Natural killer cell treated with Interleukin-12 subunit alpha and Interleukin-12 subunit beta and Interleukin-15 and Interleukin-18, amount 100 ng/mL, for 72 hours (primary cell): ENCODE measurements around the gene SDK1. TPM values are rescaled to one million over a fixed set of nuclear protein-coding genes. Genes with fewer than 3 reads are reported as not detected.
"Not testable (repeated sequence)": the region's sequence is repeated elsewhere in the genome, so short reads cannot be mapped to it uniquely, and the experiment has no call there.

Experiments
- ATAC-seq, 2 donors: fragments of 150-1000 bp; cut with Tn5 transposase in 1 of 2; sonication (Bioruptor Pico), chemical (Tn5 transposase) in 1 of 2; 2 replicates each; pipeline ENCODE4 v1.10.0; 2021
- DNase-seq: peaks from one replicate; pipeline ENCODE4 v3.0.0; 2022; ENCODE audit warnings: low spot score
- H3K27ac Mint-ChIP-seq, 2 donors: 1 replicate in 1 of 2; 2 replicates in 1 of 2; pipeline ENCODE4 v1.8.0; 2022; ENCODE audit warnings: mixed read lengths in 2 of 2, mild to moderate bottlenecking in 1 of 2, moderate library complexity in 1 of 2
- H3K27me3 Mint-ChIP-seq, 2 donors: 1 replicate in 1 of 2; 2 replicates in 1 of 2; pipeline ENCODE4 v1.8.0; 2022; ENCODE audit warnings: mixed read lengths in 2 of 2
- H3K36me3 Mint-ChIP-seq: one replicate; pipeline ENCODE4 v1.8.0; 2022; ENCODE audit warnings: mixed read lengths
- H3K4me1 Mint-ChIP-seq, 2 donors: 1 replicate in 1 of 2; 2 replicates in 1 of 2; pipeline ENCODE4 v1.8.0; 2022; ENCODE audit warnings: low read depth in 2 of 2, mixed read lengths in 2 of 2, mild to moderate bottlenecking in 1 of 2
- H3K4me3 Mint-ChIP-seq: one replicate; pipeline ENCODE4 v1.8.0; 2022; ENCODE audit warnings: mixed read lengths
- H3K9me3 Mint-ChIP-seq: 2 replicates; pipeline ENCODE4 v1.8.0; 2022; ENCODE audit warnings: mixed read lengths
- total RNA-seq, 2 donors: library from RNA; stranded (reverse); gene quantifications; one replicate each; pipeline ENCODE4 v1.2.3, GENCODE V29; 2022

SDK1 gene
- total RNA-seq, 2 donors from 2014 or later: 0.20 to 0.40 TPM

GRCh38 chr7:4233621-4234497 lies 932.8 kb downstream of the SDK1 start:
- no peak overlapping the region for H3K27ac Mint-ChIP-seq
- no peaks in the 10 kb centered on the region for H3K4me1 Mint-ChIP-seq
- no peak for DNase-seq
- H3K27me3 Mint-ChIP-seq: peaks cover 6 to 11% of the 10 kb centered on the region in 2 donors
- H3K4me3 Mint-ChIP-seq: no peak overlapping the region
- H3K36me3 Mint-ChIP-seq: no peaks in the 10 kb centered on the region
- no peaks in the 10 kb centered on the region for H3K9me3 Mint-ChIP-seq
- no peak for ATAC-seq

GRCh38 chr7:4234498-4234855 lies 933.4 kb downstream of the SDK1 start:
- Mint-ChIP-seq H3K36me3 (no peaks in the 10 kb centered on the region), H3K9me3 (no peaks in the 10 kb centered on the region), H3K27me3 (peaks cover 6 to 11% of the 10 kb centered on the region in 2 donors), H3K4me3 (no peak overlapping the region), H3K27ac (no peak overlapping the region), H3K4me1 (no peaks in the 10 kb centered on the region)
- DNase-seq (no peak), ATAC-seq (no peak)

GRCh38 chr7:4234886-4235285 lies 933.8 kb downstream of the SDK1 start:
- H3K36me3 Mint-ChIP-seq: no peaks in the 10 kb centered on the region
- no peak overlapping the region for H3K4me3 Mint-ChIP-seq
- no peak overlapping the region for H3K27ac Mint-ChIP-seq
- H3K4me1 Mint-ChIP-seq: no peaks in the 10 kb centered on the region
- DNase-seq (no peak), ATAC-seq (no peak)
- H3K9me3 Mint-ChIP-seq: no peaks in the 10 kb centered on the region
- H3K27me3 Mint-ChIP-seq: peaks cover 6 to 9% of the 10 kb centered on the region in 2 donors

GRCh38 chr7:4235596-4235995 lies 934.5 kb downstream of the SDK1 start:
- H3K9me3 Mint-ChIP-seq: no peaks in the 10 kb centered on the region
- ATAC-seq: no peak
- no peak overlapping the region for H3K4me3 Mint-ChIP-seq
- no peaks in the 10 kb centered on the region for H3K36me3 Mint-ChIP-seq
- peaks cover 0 to 2% of the 10 kb centered on the region in 2 donors for H3K27me3 Mint-ChIP-seq
- DNase-seq: no peak
- no peak overlapping the region for H3K27ac Mint-ChIP-seq
- H3K4me1 Mint-ChIP-seq: peaks cover 0 to 4% of the 10 kb centered on the region in 2 donors

- H3K36me3 Mint-ChIP-seq: no peaks in the 10 kb centered on the region
- H3K27me3 Mint-ChIP-seq: no peaks in the 10 kb centered on the region
- DNase-seq: no peak
- H3K9me3 Mint-ChIP-seq: no peaks in the 10 kb centered on the region
- no peak overlapping the region for H3K4me3 Mint-ChIP-seq
- H3K27ac Mint-ChIP-seq: no peak overlapping the region
- H3K4me1 Mint-ChIP-seq: peaks cover 0 to 6% of the 10 kb centered on the region in 2 donors
- ATAC-seq: no peak
Measured at GRCh38 chr7:4236389-4236788, 935.3 kb downstream of the SDK1 start.

- not testable (repeated sequence) for H3K4me1 Mint-ChIP-seq, H3K4me3 Mint-ChIP-seq, H3K27ac Mint-ChIP-seq, H3K36me3 Mint-ChIP-seq, H3K9me3 Mint-ChIP-seq, ATAC-seq, DNase-seq, H3K27me3 Mint-ChIP-seq
Measured at GRCh38 chr7:4236873-4237272, 935.8 kb downstream of the SDK1 start.

GRCh38 chr7:4237296-4238235 lies 936.5 kb downstream of the SDK1 start:
- Mint-ChIP-seq H3K27ac (no peak overlapping the region), H3K27me3 (no peaks in the 10 kb centered on the region), H3K4me3 (no peak overlapping the region), H3K9me3 (no peaks in the 10 kb centered on the region), H3K4me1 (peaks cover 0 to 6% of the 10 kb centered on the region in 2 donors), H3K36me3 (no peaks in the 10 kb centered on the region)
- ATAC-seq (no peak), DNase-seq (no peak)

GRCh38 chr7:4238861-4239260 lies 937.8 kb downstream of the SDK1 start:
- Mint-ChIP-seq H3K27ac (no peak overlapping the region), H3K4me1 (peaks cover 0 to 6% of the 10 kb centered on the region in 2 donors), H3K27me3 (no peaks in the 10 kb centered on the region), H3K9me3 (no peaks in the 10 kb centered on the region), H3K36me3 (no peaks in the 10 kb centered on the region), H3K4me3 (no peak overlapping the region)
- ATAC-seq (no peak), DNase-seq (no peak)

GRCh38 chr7:4240042-4240441 lies 939.0 kb downstream of the SDK1 start:
- Mint-ChIP-seq H3K36me3 (no peaks in the 10 kb centered on the region), H3K4me1 (peaks cover 0 to 6% of the 10 kb centered on the region in 2 donors), H3K27ac (no peak overlapping the region), H3K27me3 (no peaks in the 10 kb centered on the region), H3K4me3 (no peak overlapping the region), H3K9me3 (no peaks in the 10 kb centered on the region)
- ATAC-seq (no peak), DNase-seq (no peak)

- H3K27ac Mint-ChIP-seq: no peak overlapping the region
- peaks cover 0 to 6% of the 10 kb centered on the region in 2 donors for H3K4me1 Mint-ChIP-seq
- no peak for ATAC-seq
- no peaks in the 10 kb centered on the region for H3K36me3 Mint-ChIP-seq
- H3K4me3 Mint-ChIP-seq: no peak overlapping the region
- no peaks in the 10 kb centered on the region for H3K27me3 Mint-ChIP-seq
- H3K9me3 Mint-ChIP-seq: no peaks in the 10 kb centered on the region
- no peak for DNase-seq
Measured at GRCh38 chr7:4240520-4241303, 939.7 kb downstream of the SDK1 start.

- Mint-ChIP-seq H3K36me3 (no peaks in the 10 kb centered on the region), H3K4me1 (peaks cover 0 to 6% of the 10 kb centered on the region in 2 donors), H3K4me3 (no peak overlapping the region), H3K27me3 (no peaks in the 10 kb centered on the region), H3K27ac (no peak overlapping the region), H3K9me3 (no peaks in the 10 kb centered on the region)
- no peak for ATAC-seq
- DNase-seq: no peak
Measured at GRCh38 chr7:4241304-4241612, 940.2 kb downstream of the SDK1 start.

- DNase-seq: no peak
- peak in 1 of 2 donors; percentile 20 for ATAC-seq
- Mint-ChIP-seq H3K27me3 (no peaks in the 10 kb centered on the region), H3K4me1 (peaks cover 0 to 6% of the 10 kb centered on the region in 2 donors), H3K9me3 (no peaks in the 10 kb centered on the region), H3K36me3 (no peaks in the 10 kb centered on the region), H3K27ac (no peak overlapping the region), H3K4me3 (no peak overlapping the region)
Measured at GRCh38 chr7:4241791-4242190, 940.7 kb downstream of the SDK1 start.

GRCh38 chr7:4242706-4243105 lies 941.7 kb downstream of the SDK1 start:
- Mint-ChIP-seq H3K9me3 (no peaks in the 10 kb centered on the region), H3K4me3 (no peak overlapping the region), H3K27me3 (no peaks in the 10 kb centered on the region), H3K36me3 (no peaks in the 10 kb centered on the region), H3K4me1 (peaks cover 0 to 6% of the 10 kb centered on the region in 2 donors), H3K27ac (no peak overlapping the region)
- ATAC-seq: no peak
- DNase-seq: no peak
